HG03159 (cell line): ENCODE data around the gene PMAIP1.
A peak's percentile ranks its signal among the peaks of the same experiment; 100 is the strongest.
"Not testable (repeated sequence)": the region's sequence is repeated elsewhere in the genome, so short reads cannot be mapped to it uniquely, and the experiment has no call there.

Experiments used
- ATAC-seq: cut with Tn5 transposase; IDR thresholded peaks from one replicate; pipeline ENCODE4 v1.9.1; 2021; ENCODE audit warnings: mild to moderate bottlenecking, moderate library complexity; ENCODE audit not compliant: unreplicated experiment

PMAIP1 gene

DNA sequence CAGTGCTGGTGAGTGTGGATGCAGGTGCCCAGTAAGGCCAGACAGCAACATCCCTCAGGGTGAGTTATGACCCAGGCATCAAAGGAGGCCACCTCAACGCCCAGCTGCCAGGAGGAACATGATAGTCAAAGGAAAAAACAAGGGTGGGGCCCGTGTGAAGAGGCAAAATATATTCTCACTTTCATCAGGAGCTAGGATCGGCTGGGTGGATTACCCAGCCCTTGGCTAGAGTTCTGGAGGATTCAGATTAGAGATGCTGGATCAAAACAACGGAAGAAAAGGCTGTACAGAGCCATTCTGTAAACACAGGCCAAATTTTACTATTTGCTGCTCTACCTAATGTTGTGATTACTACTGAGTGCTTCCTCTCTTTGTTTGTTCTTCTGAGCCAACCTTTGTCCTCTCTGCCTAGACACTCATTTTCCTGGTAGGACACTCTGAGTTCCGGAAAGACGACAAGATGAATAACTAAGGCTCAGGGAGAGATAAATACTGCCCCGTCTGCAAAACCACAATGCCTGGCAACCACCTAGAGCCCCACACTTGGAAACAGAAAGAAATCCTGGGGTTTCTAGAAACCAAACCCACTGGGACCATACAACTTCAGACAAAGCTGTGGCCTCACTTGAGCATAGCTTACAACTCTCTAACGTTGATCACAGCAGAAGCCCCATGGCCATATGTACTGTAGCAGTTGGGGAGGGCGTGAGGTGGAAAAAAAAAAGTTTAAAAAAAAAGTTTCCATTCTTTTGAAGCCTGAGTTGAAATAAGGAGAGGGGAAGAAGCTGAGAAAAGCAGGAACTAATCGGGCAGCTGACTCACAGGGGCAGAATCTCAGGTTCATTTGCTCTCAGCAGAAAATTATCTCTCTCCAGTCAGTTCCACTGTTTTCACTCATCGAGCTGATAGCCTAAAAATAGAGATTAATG is 17.8 kb upstream of the PMAIP1 start:
- peak; percentile 41 for ATAC-seq

DNA sequence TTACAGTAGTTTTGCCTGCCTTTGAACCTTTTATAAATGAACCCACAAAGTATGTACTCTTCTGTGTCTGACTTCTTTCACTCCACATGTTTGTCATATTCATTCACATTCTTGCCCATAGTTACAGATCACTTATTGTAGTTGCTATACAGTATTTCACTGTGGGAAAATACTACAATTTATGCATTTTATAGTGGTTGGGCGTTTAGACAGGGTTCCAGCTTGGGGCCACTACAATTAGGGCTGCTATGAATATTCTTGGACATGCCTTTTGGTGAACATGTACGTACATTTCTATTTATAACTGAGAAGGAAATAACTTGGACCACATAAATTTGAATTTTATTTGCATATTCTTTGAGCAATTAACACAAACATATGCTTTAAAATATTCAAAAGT is 15.4 kb upstream of the PMAIP1 start:
- ATAC-seq, result no peak

DNA sequence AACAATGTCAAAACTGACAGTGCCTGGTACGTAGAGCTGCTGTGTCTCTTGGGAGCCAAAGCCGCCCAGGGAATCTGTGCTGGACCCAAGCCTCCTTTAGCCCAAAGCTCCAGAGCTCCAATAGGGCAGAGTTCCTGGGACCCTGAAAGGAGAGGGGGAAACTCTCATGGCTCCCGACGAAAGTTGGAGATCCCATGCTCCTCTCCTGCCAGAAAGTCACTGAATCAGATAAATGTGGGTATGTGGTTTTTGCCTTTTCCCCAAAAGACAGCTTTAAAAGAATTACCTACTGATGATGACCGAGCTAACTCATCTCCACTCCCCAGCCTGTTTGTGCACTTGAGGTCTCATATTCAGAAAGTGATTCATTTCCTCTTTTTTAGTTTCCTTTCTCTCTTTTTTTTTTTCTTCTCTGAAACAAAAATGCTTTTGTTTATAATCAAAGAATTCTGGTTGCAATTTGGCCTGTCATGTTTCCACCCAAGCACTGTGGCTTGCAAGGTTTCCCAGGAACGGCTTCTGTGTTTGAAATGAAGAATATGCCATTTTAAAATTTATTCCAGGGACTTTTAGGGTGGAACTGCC is 14.1 kb upstream of the PMAIP1 start:
- peak; percentile 89 for ATAC-seq

DNA sequence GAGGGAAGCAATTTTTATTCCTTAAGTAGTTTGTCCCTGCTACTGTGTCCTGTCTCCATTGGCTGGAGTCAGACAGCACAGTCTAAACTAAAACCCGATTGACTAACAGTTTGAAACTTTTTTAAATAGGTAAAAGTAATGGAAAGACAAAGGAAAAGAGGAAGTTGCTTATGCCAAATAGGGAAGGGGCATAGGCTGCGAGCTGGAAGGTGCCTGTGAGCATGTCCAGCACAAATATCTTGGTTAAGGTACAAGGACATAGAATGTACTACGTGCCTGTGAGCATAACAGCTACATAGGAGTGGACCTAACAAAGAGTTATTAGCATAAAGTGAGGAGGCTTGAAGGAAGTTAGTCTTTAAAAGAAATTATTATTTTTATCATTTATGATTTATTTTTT is 13.4 kb upstream of the PMAIP1 start:
- ATAC-seq, result not testable (repeated sequence)

DNA sequence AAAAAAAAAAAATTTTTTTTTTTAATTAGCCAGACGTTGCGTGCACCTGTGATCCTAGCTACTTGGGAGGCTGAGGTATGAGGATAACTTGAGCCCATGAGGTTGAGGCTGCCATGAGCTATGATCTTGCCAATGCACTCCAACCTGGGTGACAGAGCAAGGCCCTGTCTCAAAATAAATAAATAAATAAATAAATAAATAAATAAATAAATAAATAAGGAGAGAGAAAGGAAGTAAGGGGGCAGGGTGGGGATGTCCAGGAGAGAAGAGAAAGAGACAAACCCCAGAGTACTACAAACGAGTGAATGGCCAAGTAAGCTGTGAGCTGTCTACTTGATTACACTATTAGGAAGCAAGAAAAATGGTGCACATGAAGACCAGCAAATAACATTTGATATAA is 7.7 kb upstream of the PMAIP1 start:
- no peak for ATAC-seq

DNA sequence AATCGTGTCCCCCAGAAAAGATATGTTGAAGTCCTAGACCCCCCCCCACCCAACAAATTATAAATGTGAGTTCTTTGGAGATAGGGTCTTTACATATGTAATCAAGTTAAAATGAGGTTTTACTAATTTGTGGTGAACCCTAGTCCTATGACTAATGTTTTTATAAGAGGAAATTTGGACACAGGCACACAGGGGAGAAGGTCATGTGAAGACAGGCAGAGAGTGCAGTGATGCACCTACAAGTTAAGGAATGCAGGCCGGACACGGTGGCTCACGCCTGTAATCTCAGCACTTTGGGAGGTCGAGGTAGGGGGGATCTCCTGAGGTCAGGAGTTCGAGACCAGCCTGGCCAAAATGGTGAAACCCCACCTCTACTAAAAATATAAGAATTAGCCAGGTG is 5.8 kb upstream of the PMAIP1 start:
- no peak for ATAC-seq

DNA sequence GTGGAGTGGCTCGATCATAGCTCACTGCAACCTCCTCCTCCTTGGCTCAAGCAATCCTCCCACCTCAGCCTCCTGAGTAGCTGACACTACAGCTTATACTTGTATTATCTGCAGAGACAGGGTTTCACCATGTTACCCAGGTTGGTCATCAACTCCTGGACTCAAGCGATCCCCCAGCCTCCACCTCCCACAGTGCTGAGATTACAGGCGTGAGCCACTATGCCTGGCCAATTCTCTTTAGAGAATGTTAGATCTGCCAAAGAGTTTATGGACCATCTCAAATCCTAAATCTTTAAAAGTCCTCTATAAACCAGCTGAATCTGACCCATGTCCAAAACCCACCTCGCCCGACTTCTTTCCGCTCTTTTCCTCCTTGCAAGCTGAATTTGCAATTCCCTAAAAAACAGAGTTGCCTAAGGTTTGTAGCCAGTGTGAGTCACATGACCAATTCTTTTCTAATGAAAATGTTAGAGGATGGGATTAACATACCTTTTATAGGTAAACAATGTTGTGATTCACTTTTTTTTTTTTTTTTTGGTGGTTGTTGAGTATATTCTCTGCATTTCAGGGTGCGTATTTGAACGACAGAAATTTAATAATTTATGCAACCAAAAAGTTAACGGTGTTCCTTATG is 2.4 kb upstream of the PMAIP1 start:
- ATAC-seq, result no peak

DNA sequence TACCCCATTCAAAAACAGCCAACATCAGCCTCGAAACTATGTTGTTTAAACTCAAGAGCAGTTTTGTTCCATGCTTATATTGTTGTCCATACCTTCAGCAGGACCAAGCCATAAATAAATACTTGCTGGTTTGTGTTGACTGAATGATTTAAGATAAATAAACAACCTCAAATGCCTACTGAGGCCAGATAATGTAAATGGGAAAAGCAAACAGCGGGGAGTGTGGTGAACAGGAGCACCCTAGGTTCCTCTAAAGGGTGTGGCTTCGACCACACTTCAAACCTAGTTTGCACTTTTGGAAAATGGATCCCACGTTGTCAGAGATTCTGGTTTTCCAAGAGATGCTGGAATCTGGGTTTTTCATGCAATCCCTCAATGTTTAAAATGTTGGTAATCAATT is 1.7 kb upstream of the PMAIP1 start:
- no peak for ATAC-seq

DNA sequence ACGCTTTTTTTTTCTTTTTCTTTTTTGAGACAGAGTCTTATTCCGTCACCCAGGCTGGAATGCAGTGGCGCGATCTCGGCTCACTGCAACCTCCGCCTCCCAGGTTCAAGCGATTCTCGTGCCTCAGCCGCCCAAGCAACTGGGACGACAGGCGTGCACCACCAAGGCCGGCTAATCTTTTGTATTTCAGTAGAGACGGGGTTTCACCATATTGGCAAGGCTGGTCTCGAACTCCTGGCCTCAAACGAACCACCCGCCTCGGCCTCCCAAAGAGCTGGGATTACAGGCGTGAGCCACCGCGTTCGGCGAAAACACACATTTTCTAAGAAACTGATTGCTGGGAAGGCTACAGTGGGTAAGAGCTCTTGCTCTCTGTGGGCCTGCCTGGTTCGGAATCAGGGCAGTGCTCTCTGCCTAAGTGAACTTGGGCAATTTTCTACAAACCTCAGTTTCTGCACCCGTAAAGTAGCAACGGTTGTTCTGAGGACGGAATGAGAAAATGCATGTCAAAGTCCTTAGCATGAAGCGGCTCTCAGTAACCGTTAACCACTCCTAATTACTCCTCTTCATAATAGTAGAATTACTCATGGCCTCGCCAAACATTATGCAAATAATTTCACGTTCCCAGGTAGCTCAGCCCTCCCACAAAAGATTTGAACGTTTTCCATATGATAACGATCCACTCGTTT is 1.0 kb upstream of the PMAIP1 start:
- peak; percentile 24 for ATAC-seq

DNA sequence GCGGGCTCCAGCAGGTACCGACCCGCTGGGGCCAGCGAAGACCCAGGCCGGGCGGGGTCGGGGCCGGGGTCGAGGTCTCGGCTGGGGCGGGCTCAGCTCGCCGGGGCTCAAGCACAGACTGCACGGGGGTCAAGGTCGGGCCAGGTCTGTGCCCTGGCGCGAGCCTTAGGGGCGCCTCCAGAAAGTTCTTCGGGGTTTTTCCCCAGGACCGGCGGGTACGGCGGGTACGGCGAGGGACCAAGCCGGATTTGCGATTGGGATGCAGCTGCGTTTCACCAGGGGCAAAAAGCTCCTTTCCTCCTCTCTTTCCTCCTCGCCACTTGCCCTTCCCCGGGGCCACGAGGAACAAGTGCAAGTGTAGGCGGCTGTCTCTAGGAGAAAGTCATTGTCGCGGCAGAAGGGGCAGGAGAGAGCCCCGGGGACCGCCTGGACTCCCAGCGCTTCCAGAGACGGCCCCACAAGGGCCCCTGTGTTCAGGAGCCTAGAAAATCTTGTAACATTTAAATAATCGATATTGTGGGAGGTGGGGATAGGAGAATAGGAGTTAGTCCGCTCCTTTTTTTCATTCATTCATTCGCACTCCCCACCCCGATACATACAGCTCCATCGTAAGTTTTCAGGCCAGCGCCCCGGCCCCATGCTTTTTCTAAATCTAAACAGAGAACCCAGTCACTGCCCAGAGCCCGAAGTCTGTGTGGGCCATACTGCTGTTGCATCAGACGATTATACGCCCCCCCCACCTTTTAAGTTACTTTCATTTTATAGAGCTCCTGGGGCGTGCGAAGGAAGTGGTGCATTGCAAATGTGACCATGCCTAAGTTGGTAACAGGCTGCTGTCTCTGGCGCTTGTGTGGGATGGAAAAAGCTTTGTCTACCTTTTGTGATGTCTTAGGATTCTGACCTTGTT is 679 bp downstream of the PMAIP1 start:
- peak; percentile 45 for ATAC-seq

DNA sequence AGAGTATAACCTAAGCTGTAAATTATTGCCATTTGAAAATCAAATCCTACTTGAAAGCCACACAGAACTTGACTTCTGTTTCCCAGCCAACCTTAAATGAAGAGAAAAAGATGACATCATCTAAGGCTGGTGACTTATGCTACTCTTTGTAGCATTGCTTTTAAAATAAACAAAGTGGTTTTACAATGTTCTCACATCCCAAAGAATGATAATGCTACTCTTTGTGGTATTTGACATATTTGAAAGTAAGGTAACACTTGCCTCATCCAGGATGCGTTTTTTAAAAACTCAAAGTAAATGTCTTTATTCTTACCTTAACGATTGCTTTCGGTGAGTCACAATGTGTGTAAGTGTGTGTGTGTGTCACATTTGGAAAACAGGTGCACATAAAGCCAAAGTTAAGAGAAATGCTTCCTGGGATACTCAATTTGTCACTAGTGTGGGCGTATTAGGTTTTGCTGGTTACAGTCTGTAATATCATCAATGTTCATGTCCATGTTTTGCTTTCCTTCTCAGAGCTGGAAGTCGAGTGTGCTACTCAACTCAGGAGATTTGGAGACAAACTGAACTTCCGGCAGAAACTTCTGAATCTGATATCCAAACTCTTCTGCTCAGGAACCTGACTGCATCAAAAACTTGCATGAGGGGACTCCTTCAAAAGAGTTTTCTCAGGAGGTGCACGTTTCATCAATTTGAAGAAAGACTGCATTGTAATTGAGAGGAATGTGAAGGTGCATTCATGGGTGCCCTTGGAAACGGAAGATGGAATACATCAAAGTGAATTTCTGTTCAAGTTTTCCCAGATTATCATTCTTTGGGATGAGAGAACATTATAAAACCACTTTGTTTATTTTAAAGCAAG is 2.6 kb downstream of the PMAIP1 start:
- ATAC-seq, result no peak

DNA sequence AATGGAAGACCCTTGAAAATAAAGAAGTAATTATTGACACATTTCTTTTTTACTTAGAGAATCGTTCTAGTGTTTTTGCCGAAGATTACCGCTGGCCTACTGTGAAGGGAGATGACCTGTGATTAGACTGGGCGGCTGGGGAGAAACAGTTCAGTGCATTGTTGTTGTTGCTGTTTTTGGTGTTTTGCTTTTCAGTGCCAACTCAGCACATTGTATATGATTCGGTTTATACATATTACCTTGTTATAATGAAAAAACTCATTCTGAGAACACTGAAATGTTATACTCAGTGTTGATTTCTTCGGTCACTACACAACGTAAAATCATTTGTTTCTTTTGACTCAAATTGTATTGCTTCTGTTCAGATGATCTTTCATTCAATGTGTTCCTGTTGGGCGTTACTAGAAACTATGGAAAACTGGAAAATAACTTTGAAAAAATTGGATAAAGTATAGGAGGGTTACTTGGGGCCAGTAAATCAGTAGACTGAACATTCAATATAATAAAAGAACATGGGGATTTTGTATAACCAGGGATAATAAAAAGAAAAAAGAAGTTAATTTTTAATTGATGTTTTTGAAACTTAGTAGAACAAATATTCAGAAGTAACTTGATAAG is 3.3 kb downstream of the PMAIP1 start:
- no peak for ATAC-seq

DNA sequence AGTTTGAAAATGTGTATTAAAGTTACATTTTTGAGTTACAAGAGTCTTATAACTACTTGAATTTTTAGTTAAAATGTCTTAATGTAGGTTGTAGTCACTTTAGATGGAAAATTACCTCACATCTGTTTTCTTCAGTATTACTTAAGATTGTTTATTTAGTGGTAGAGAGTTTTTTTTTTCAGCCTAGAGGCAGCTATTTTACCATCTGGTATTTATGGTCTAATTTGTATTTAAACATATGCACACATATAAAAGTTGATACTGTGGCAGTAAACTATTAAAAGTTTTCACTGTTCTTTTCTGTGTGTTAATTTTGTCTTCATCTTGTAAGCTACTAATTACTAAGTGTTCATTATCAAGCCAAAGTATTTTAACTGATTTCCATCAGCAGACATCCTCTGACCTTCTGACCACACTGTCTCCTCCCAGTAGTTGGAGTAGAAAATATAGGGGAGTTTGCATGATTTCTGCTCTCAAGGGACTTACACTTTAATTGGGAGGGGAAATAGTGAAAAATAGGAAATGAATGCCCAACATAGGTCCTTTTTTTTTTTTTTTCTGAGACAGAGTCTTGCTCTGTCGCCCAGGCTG is 4.3 kb downstream of the PMAIP1 start:
- no peak for ATAC-seq

DNA sequence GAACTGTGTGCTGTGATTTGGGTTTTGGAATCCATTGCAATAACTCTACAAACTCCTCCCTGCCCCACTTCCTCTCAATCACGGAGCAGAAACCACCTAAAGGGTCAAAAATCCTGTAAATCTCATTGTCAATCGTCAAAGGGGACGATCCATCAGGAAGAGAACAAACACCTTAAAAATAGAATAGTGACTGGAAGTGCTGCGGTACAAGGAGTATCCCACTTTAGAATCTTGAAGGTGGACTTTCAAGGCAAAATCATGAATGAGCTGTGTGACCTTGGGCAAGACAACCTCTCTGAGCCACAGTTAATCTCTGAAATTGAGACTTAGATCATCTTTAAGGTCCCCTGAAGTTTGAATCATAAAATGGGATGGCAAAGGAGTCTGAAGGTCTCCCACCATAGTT is 5.9 kb downstream of the PMAIP1 start:
- no peak for ATAC-seq

DNA sequence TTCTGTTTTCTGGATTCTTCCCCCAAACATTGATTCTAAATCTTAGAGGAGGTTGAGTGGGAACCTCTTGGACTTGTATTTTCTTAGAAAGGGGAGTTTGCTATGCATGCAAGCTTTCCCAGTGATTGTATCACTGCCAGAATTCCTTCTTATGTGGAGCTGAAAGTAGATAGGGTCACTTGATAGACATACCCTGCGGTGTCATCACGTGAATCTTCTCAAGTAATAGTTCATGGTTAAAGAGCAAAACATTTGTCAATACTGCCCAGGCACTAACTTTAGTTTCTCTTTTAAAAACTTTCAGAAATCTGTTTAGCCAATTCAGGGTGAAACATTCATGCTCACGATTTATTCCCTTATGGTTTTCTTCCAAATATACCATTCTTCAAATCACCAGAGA is 6.4 kb downstream of the PMAIP1 start:
- ATAC-seq, result no peak

DNA sequence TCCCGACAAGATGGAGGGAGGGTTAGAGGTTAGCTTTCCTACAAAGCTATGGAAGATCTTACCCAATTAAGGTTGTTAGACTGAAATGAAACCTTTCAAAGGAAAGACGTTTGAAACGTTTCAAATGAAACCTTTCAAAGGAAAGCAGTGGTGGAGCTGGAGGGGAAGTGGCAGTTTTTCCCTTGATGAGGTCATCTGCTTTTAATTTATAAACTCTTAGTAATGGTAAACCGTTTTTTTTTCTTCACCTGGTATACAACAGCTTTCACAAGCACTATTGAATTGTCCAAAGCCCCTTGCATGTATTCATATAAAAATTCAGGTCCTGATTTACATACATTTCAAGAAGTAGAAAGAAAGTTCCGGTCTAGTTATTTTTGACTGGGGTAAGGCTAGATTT is 7.4 kb downstream of the PMAIP1 start:
- no peak for ATAC-seq

DNA sequence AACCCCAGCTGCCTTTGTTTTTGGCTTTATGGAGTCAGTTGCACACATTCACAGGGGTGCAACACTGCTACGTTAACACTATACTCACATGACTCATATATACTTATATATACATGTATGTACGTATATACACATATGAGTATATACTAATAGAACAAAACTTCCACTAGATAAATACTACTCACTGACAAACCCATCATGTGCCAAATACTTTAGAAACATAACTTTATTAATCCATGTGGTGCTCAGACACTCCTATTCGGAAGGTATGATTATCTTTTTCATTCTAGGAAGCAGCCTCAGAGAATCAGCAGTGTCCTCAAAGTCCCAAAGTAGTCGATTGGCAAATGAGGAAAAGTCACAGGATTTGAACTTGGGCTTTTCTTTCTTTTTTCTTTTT is 7.9 kb downstream of the PMAIP1 start:
- ATAC-seq, result no peak

DNA sequence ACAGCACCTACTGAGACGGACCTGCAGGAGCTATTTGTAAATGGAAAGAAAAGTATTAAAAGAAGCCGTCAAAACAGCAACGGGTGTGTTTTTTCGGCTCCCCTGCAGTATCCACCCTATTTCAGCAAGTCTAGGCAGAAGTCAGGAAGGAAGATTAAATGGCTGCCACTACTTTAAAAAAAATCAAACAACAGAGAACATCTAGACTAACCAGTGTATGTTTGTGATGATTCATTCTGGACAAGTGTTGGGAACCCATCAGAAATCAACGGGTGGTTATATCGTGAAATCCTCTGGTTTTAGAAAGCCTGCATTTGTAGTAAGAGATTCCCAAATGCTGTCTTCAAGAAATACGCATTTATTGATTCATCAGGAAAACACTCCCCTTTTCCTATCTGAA is 9.0 kb downstream of the PMAIP1 start:
- no peak for ATAC-seq
